K562 (cell line): ENCODE data around the gene RALGPS1. TPM values are rescaled to one million over a fixed set of nuclear protein-coding genes. Genes with fewer than 3 reads are reported as not detected.

Experiments
- ARNT ChIP-seq, 2 experiments: fragments of 450-650 bp; IDR thresholded peaks; 2 replicates each; pipeline ENCODE4 v1.6.1; 2016; ENCODE audit warnings: mild to moderate bottlenecking in 1 of 2
- CHAMP1 ChIP-seq: fragments of 450-650 bp; IDR thresholded peaks from 2 replicates; pipeline ENCODE4 v1.6.1; 2016; ENCODE audit warnings: mild to moderate bottlenecking
- FOXK2 ChIP-seq, 2 experiments: fragments of 450-650 bp; IDR thresholded peaks in 1 of 2; conservative IDR thresholded peaks in 1 of 2; 2 replicates each; pipeline ENCODE4 v1.6.1; 2016; ENCODE audit warnings: low read depth in 2 of 2, mild to moderate bottlenecking in 1 of 2
- HDAC2 ChIP-seq: fragments of 450-650 bp; IDR thresholded peaks from 2 replicates; pipeline ENCODE4 v1.6.1; 2016; ENCODE audit warnings: mild to moderate bottlenecking
- SAFB ChIP-seq: fragments of 200-400 bp; formaldehyde crosslinking; IDR thresholded peaks from 2 replicates; pipeline ENCODE4 v1.6.1; 2017; ENCODE audit warnings: low read depth, low read length, borderline replicate concordance
- U2AF2 ChIP-seq: fragments of 200-400 bp; formaldehyde crosslinking; optimal IDR thresholded peaks from 2 replicates; pipeline ENCODE3; 2017; ENCODE audit warnings: low read depth, mild to moderate bottlenecking, low read length
- WHSC1 ChIP-seq: IDR thresholded peaks from one replicate; pipeline ENCODE4 v1.6.1; 2012; ENCODE audit warnings: low read length, control low read depth, inconsistent platforms
- XRCC4 ChIP-seq: IDR thresholded peaks from one replicate; pipeline ENCODE4 v1.6.1; 2011; ENCODE audit not compliant: insufficient read depth, insufficient read length; ENCODE audit errors: extremely low read depth
- ZBTB17 ChIP-seq: fragments of 450-650 bp; formaldehyde crosslinking; IDR thresholded peaks from 2 replicates; pipeline ENCODE4 v1.4.0; 2020; ENCODE audit warnings: mild to moderate bottlenecking
- ZNF239 ChIP-seq: fragments of 250-450 bp; sonication (Bioruptor Pico); IDR thresholded peaks from 2 replicates; pipeline ENCODE4 v1.4.0; 2020; ENCODE audit warnings: mild to moderate bottlenecking
- ZNF24 ChIP-seq: fragments of 450-650 bp; IDR thresholded peaks from 2 replicates; pipeline ENCODE4 v1.6.1; 2016
- ZNF277 ChIP-seq: fragments of 250-450 bp; sonication (Bioruptor Pico); IDR thresholded peaks from 2 replicates; pipeline ENCODE4 v1.8.0; 2022; ENCODE audit warnings: inconsistent platforms, mild to moderate bottlenecking, moderate library complexity, borderline replicate concordance
- ZNF347 ChIP-seq: fragments of 450-650 bp; formaldehyde crosslinking; IDR thresholded peaks from 2 replicates; pipeline ENCODE4 v1.4.0; 2020; ENCODE audit warnings: low read depth, mild to moderate bottlenecking, moderate library complexity
- ZNF408 ChIP-seq: fragments of 250-450 bp; sonication (Bioruptor Pico); IDR thresholded peaks from 2 replicates; pipeline ENCODE4 v1.4.0; 2020; ENCODE audit warnings: low read depth, mild to moderate bottlenecking, moderate library complexity
- ZNF655 ChIP-seq: fragments of 250-450 bp; sonication (Bioruptor Pico); IDR thresholded peaks from 2 replicates; pipeline ENCODE4 v1.5.0; 2021
- polyA plus RNA-seq, 8 experiments: library from polyadenylated mRNA; depleted of rRNA in 4 of 8; stranded (reverse) in 5 of 8; unstranded in 3 of 8; fragments of >200 nt; fragmentation: Nextera tagmentation in 2 of 8; fragmentation: Illumina TruSeq in 1 of 8; extraction: Ambion mirVana in 2 of 8; extraction: Trizol in 1 of 8; gene quantifications; 2 replicates each; pipeline versions ENCODE4 v1.2.1 to v1.2.3, GENCODE V29; 2011 to 2014; ENCODE audit warnings: inconsistent platforms in 1 of 8, missing spikeins in 1 of 8
- total RNA-seq, 7 experiments: library from RNA; depleted of rRNA in 6 of 7; stranded (reverse); fragments of >200 nt in 6 of 7; fragmentation: Illumina TruSeq in 2 of 7; extraction: Trizol in 2 of 7; gene quantifications; 2 replicates each; pipeline versions ENCODE4 v1.2.1 to v1.2.3, GENCODE V29; 2011 to 2021; ENCODE audit warnings: low replicate concordance in 1 of 7
- TF ChIP-seq, protein P1 (sequence below): fragments of 250-450 bp; sonication (Bioruptor Pico); IDR thresholded peaks from 2 replicates; pipeline ENCODE4 v1.5.0; 2020; ENCODE audit warnings: mild to moderate bottlenecking, borderline replicate concordance
- TF ChIP-seq, protein P2 (sequence below), 2 experiments: fragments of 450-650 bp in 1 of 2; sonication (generic) in 1 of 2; formaldehyde crosslinking in 1 of 2; IDR thresholded peaks in 1 of 2; conservative IDR thresholded peaks in 1 of 2; 2 replicates each; pipeline versions ENCODE4 v1.6.1 to v1.8.1; 2016 to 2023; ENCODE audit warnings: mild to moderate bottlenecking in 2 of 2, moderate library complexity in 2 of 2, inconsistent platforms in 1 of 2, missing genetic modification reagents in 1 of 2

The RALGPS1 gene
- total and polyA plus RNA-seq, 9 of the 15 experiments (the other 6 are each of a cell fraction or from before 2014, with no cell fraction given): 0.04 to 2.6 (median 1.5) TPM

GRCh38 chr9:127166651-127167524 is 252.3 kb downstream of the RALGPS1 start (continued):
- TF ChIP-seq CHAMP1: no peak
- TF ChIP-seq ZNF239: no peak
- no peak for TF ChIP-seq ZNF24
- TF ChIP-seq ZNF655 (CRISPR knock-in tag): no peak
- no peak for TF ChIP-seq FOXK2 (conservative IDR thresholded peaks at IDR 0.05 in 1 of 2, IDR thresholded peaks at IDR 0.05 in 1 of 2; ENCODE audit: low read depth in 2 of 2)
- TF ChIP-seq, protein P1, sequence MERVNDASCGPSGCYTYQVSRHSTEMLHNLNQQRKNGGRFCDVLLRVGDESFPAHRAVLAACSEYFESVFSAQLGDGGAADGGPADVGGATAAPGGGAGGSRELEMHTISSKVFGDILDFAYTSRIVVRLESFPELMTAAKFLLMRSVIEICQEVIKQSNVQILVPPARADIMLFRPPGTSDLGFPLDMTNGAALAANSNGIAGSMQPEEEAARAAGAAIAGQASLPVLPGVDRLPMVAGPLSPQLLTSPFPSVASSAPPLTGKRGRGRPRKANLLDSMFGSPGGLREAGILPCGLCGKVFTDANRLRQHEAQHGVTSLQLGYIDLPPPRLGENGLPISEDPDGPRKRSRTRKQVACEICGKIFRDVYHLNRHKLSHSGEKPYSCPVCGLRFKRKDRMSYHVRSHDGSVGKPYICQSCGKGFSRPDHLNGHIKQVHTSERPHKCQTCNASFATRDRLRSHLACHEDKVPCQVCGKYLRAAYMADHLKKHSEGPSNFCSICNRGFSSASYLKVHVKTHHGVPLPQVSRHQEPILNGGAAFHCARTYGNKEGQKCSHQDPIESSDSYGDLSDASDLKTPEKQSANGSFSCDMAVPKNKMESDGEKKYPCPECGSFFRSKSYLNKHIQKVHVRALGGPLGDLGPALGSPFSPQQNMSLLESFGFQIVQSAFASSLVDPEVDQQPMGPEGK (CRISPR knock-in tag): no peak
- TF ChIP-seq U2AF2: no peak
- no peak for TF ChIP-seq ZNF277 (CRISPR knock-in tag)
- peak; percentile 85; the same call in 1 of the 2 replicates for TF ChIP-seq HDAC2
- TF ChIP-seq, protein P2, sequence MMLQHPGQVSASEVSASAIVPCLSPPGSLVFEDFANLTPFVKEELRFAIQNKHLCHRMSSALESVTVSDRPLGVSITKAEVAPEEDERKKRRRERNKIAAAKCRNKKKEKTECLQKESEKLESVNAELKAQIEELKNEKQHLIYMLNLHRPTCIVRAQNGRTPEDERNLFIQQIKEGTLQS (IDR thresholded peaks at IDR 0.05): peak; percentile 78
- TF ChIP-seq, protein P2 (CRISPR knock-in tag; conservative IDR thresholded peaks at IDR 0.05): no peak
- no peak for TF ChIP-seq ARNT (IDR thresholded peaks at IDR 0.05)
- no peak for TF ChIP-seq SAFB
- no peak for TF ChIP-seq ZBTB17 (CRISPR knock-in tag)
- no peak for TF ChIP-seq ZNF347
- TF ChIP-seq ZNF408 (CRISPR knock-in tag): no peak
- TF ChIP-seq WHSC1: no peak
- no peak for TF ChIP-seq XRCC4
